Activated CD8-positive, alpha-beta memory T cell treated with anti-CD3 and anti-CD28 coated beads, Interleukin-2, amount 50 U/mL, for 4 hours (primary cell): ENCODE results near the gene FBXO15.

Experiments used
- DNase-seq: peaks from one replicate; pipeline ENCODE4 v3.0.0-alpha.2; 2020

Gene FBXO15

DNA sequence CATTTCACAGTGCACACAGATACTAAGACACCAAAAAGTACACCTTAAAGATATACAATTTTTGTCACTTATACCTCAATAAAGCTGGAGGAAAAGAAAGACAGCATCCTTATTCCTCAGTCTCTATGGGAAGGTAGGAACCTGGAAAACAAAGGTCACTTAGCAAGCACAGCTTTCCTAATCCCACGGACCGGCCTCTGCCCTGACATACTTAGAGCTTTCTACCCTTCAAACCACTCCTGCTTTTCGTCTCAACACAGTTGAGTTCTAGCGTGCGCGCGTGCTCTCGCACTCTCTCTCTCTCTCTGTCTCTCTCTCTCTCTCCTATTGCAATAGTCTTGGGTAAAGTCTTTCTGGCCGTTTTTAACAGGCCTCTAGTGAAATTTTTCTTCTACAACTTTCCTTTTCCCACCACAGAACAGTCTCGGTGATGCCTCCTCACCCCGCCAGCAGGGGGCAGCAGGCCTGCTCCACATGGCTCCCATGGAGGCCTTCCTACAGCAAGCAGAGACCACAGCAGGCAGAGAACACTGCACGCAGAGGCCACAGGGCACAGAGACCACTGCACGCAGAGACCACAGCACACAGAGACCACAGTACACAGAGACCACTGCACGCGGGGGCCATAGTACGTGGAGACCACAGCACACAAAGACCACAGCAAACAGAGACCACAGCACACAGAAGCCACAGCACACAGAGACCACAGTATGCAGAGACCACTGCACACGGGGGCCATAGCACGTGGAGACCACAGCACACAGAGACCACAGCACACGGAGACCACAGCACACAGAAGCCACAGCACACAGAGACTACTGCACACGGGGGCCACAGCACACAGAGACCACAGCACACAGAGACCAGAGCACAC, 106.9 kb downstream of the FBXO15 start:
- DNase-seq, result peak; percentile 61

DNA sequence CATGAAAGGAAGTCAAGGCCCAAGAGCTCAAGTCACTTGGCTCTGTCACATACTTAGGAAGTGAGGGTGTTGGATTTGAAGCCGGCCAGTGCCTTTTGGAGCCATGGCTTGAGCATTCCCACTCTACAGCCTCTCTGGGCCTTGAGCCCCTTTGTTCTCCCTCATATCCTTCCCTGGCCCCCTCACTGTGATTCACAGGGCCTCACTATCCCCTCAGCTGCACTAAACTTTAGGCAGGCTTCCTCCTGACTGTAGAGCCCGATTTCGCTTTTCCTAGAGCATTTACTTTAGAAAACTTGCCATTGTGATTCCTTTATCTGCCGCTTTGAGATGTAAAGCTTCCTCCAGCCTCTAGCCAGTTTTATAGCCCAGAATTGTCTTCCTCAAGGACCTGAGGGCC, 107.6 kb downstream of the FBXO15 start:
- no peak for DNase-seq

DNA sequence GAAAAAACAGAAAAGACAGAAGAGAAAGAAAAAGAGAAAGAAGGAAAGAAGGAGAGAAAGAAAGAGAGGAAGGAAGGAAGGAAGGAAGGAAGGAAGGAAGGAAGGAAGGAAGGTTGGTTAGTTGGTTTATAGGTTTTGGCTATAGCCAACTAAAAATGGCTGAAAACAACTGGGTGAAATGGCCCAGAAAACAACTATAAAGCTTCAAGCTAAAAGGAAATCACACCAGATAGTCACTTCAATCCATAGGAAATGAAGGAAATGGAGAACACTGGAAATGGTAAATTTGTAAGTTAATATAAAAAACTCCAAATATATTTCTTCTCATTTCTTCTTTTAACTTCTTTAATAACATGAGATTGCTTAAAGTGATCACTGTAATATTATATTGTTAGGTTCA, 118.5 kb downstream of the FBXO15 start:
- DNase-seq, result no peak
